H1 (cell line): ENCODE results near the gene ANKFN1. TPM values are rescaled to one million over a fixed set of nuclear protein-coding genes. Genes with fewer than 3 reads are reported as not detected.

ENCODE experiments used
- CTCF ChIA-PET: fragments of 300-600 bp; sonication (Branson Sonifier 250); formaldehyde crosslinking; loops from one replicate; lab custom pipeline; 2021; ENCODE audit not compliant: partially characterized antibody; lab: Charles Lee
- POLR2A ChIA-PET: fragments of 300-600 bp; sonication (Branson Sonifier 250); formaldehyde crosslinking; loops from one replicate; lab custom pipeline; 2021; ENCODE audit warnings: inconsistent platforms; ENCODE audit not compliant: partially characterized antibody; lab: Charles Lee
- DNase-seq, 2 experiments: peaks; one replicate each; pipeline versions ENCODE4 v3.0.0 to v3.0.0-alpha.2; 2010 to 2022; ENCODE audit warnings: low spot score in 2 of 2, low read depth in 1 of 2, mixed read lengths in 1 of 2
- FAIRE-seq: peaks from 2 replicates; lab custom pipeline; 2011; peaks lifted over from hg19 to GRCh38; lab: Jason Lieb, UNC
- H2AFZ ChIP-seq: 2 replicates; pipeline ENCODE4 v1.8.1; 2012; ENCODE audit warnings: low read length, inconsistent platforms
- H2AK5ac ChIP-seq: 2 replicates; pipeline ENCODE4 v1.6.1; 2013; ENCODE audit warnings: low read depth, low read length
- H2BK120ac ChIP-seq: replicated peaks from 2 replicates; pipeline ENCODE3; 2013; ENCODE audit warnings: low read depth, low read length, inconsistent platforms
- H2BK12ac ChIP-seq: 2 replicates; pipeline ENCODE4 v1.6.1; 2013; ENCODE audit warnings: low read depth, low read length
- H2BK15ac ChIP-seq: 2 replicates; pipeline ENCODE4 v1.6.1; 2013; ENCODE audit warnings: low read length
- H2BK20ac ChIP-seq: 2 replicates; pipeline ENCODE4 v1.6.1; 2013; ENCODE audit warnings: low read length
- H2BK5ac ChIP-seq: 2 replicates; pipeline ENCODE4 v1.6.1; 2013; ENCODE audit warnings: low read depth, low read length
- H3K14ac ChIP-seq: 2 replicates; pipeline ENCODE4 v1.6.1; 2013; ENCODE audit warnings: inconsistent platforms; ENCODE audit not compliant: insufficient read length
- H3K18ac ChIP-seq: 2 replicates; pipeline ENCODE4 v1.6.1; 2013; ENCODE audit warnings: low read length; ENCODE audit errors: extremely low read depth
- H3K23ac ChIP-seq: 2 replicates; pipeline ENCODE4 v1.6.1; 2013; ENCODE audit warnings: inconsistent platforms; ENCODE audit not compliant: insufficient read length
- H3K23me2 ChIP-seq: 2 replicates; pipeline ENCODE4 v1.6.1; 2013; ENCODE audit warnings: low read depth, low read length
- H3K27ac ChIP-seq: 2 replicates; pipeline ENCODE4 v1.6.1; 2011; ENCODE audit warnings: low read depth, low read length, inconsistent platforms
- H3K27me3 ChIP-seq, 4 experiments: replicated peaks in 1 of 4; 1 replicate in 1 of 4; 2 replicates in 3 of 4; pipeline versions ENCODE4 v1.6.1 to v1.8.1; 2011 to 2013; ENCODE audit warnings: low read length in 3 of 4, mild to moderate bottlenecking in 3 of 4, inconsistent platforms in 2 of 4, mixed read lengths in 2 of 4, moderate library complexity in 1 of 4; ENCODE audit not compliant: control insufficient read depth in 3 of 4, insufficient read depth in 3 of 4; ENCODE audit errors: extremely low read depth in 1 of 4
- H3K36me3 ChIP-seq, 4 experiments: 2 replicates each; pipeline versions ENCODE4 v1.6.1 to v1.8.1; 2011 to 2013; ENCODE audit warnings: mild to moderate bottlenecking in 4 of 4, low read length in 3 of 4, moderate library complexity in 2 of 4, control low read depth in 1 of 4, inconsistent platforms in 1 of 4; ENCODE audit not compliant: insufficient read depth in 4 of 4, control insufficient read depth in 2 of 4
- H3K4ac ChIP-seq: replicated peaks from 2 replicates; pipeline ENCODE3; 2013; ENCODE audit warnings: low read length, low read depth, mixed read lengths, inconsistent platforms; ENCODE audit not compliant: insufficient read length
- H3K4me1 ChIP-seq, 4 experiments: replicated peaks in 1 of 4; 1 replicate in 1 of 4; 2 replicates in 3 of 4; pipeline versions ENCODE4 v1.6.1 to v1.8.1; 2011 to 2013; ENCODE audit warnings: low read length in 3 of 4, inconsistent platforms in 2 of 4, mixed read lengths in 1 of 4; ENCODE audit not compliant: insufficient read depth in 4 of 4, control insufficient read depth in 3 of 4
- H3K4me2 ChIP-seq, 2 experiments: 2 replicates each; pipeline versions ENCODE4 v1.6.1 to v1.8.1; 2011 to 2013; ENCODE audit warnings: low read depth in 2 of 2, low read length in 2 of 2, control low read depth in 1 of 2, inconsistent platforms in 1 of 2, mild to moderate bottlenecking in 1 of 2; ENCODE audit not compliant: insufficient read depth in 1 of 2
- H3K4me3 ChIP-seq, 4 experiments: fragments of 200-600, 300-600 bp in 1 of 4; sonication (generic), shearing (Covaris generic), sonication (Bioruptor Twin) in 1 of 4; 2 replicates each; pipeline versions ENCODE4 v1.5.1 to v1.8.1; 2011 to 2016; ENCODE audit warnings: low read length in 4 of 4, low read depth in 3 of 4, control low read depth in 2 of 4, inconsistent platforms in 2 of 4, mild to moderate bottlenecking in 2 of 4, mixed read lengths in 1 of 4, moderate library complexity in 1 of 4; ENCODE audit not compliant: insufficient read depth in 2 of 4; ENCODE audit errors: extremely low read depth in 1 of 4
- H3K56ac ChIP-seq: replicated peaks from 2 replicates; pipeline ENCODE3; 2013; ENCODE audit warnings: low read depth, mild to moderate bottlenecking, mixed read lengths, low read length, inconsistent platforms; ENCODE audit not compliant: insufficient read length
- H3K79me1 ChIP-seq: 2 replicates; pipeline ENCODE4 v1.6.1; 2013; ENCODE audit warnings: low read depth, low read length, control low read depth
- H3K79me2 ChIP-seq, 2 experiments: 2 replicates each; pipeline versions ENCODE4 v1.6.1 to v1.8.1; 2012 to 2013; ENCODE audit warnings: low read length in 2 of 2, mild to moderate bottlenecking in 2 of 2, inconsistent platforms in 1 of 2; ENCODE audit not compliant: insufficient read depth in 2 of 2, control insufficient read depth in 1 of 2
- H3K9ac ChIP-seq, 4 experiments: replicated peaks in 1 of 4; 1 replicate in 1 of 4; 2 replicates in 3 of 4; pipeline versions ENCODE4 v1.6.1 to v1.8.1; 2011 to 2013; ENCODE audit warnings: low read depth in 3 of 4, low read length in 3 of 4, control low read depth in 2 of 4, mild to moderate bottlenecking in 2 of 4, moderate library complexity in 2 of 4, inconsistent platforms in 1 of 4; ENCODE audit errors: extremely low read depth in 1 of 4
- H3K9me3 ChIP-seq, 2 experiments: 2 replicates each; pipeline versions ENCODE4 v1.6.1 to v1.8.1; 2012 to 2013; ENCODE audit warnings: mild to moderate bottlenecking in 2 of 2, moderate library complexity in 2 of 2, control low read depth in 1 of 2, inconsistent platforms in 1 of 2, low read depth in 1 of 2, low read length in 1 of 2, mixed read lengths in 1 of 2; ENCODE audit not compliant: insufficient read depth in 2 of 2
- H4K20me1 ChIP-seq, 2 experiments: replicated peaks in 1 of 2; 2 replicates each; pipeline versions ENCODE3 to v1.8.1; 2011 to 2013; ENCODE audit warnings: inconsistent platforms in 2 of 2, low read length in 2 of 2, mild to moderate bottlenecking in 1 of 2; ENCODE audit not compliant: insufficient read depth in 2 of 2, control insufficient read depth in 1 of 2
- H4K5ac ChIP-seq: 2 replicates; pipeline ENCODE4 v1.6.1; 2013; ENCODE audit warnings: low read length, low read depth, mixed read lengths, inconsistent platforms; ENCODE audit not compliant: insufficient read length
- H4K8ac ChIP-seq: 2 replicates; pipeline ENCODE4 v1.8.0; 2013; ENCODE audit warnings: mild to moderate bottlenecking, moderate library complexity, low read length, inconsistent platforms; ENCODE audit not compliant: insufficient read depth; ENCODE audit errors: extremely low read depth
- H4K91ac ChIP-seq: replicated peaks from 2 replicates; pipeline ENCODE3; 2013; ENCODE audit warnings: low read length, mixed read lengths, inconsistent platforms; ENCODE audit not compliant: insufficient read length
- BCL11A ChIP-seq, 2 experiments: IDR thresholded peaks; one replicate each; pipeline ENCODE4 v1.6.1; 2011; ENCODE audit warnings: low read depth in 2 of 2, low read length in 2 of 2, mild to moderate bottlenecking in 2 of 2
- CHD1 ChIP-seq: IDR thresholded peaks from 2 replicates; pipeline ENCODE4 v1.6.1; 2012; ENCODE audit warnings: low read depth, low read length, improper control_type of control experiment
- HDAC2 ChIP-seq, 2 experiments: fragments of 300-600 bp in 1 of 2; sonication (generic) in 1 of 2; IDR thresholded peaks; 2 replicates each; pipeline ENCODE4 v1.6.1; 2011 to 2012; ENCODE audit warnings: low read depth in 2 of 2, low read length in 2 of 2, mild to moderate bottlenecking in 2 of 2, moderate library complexity in 2 of 2, borderline replicate concordance in 1 of 2, inconsistent platforms in 1 of 2
- KDM4A ChIP-seq: IDR thresholded peaks from one replicate; pipeline ENCODE4 v1.7.1; 2012; ENCODE audit warnings: low read depth, mild to moderate bottlenecking, moderate library complexity, low read length, inconsistent platforms; ENCODE audit not compliant: severe bottlenecking
- KDM5A ChIP-seq: fragments of 200-600 bp; IDR thresholded peaks from 2 replicates; pipeline ENCODE4 v1.7.1; 2012; ENCODE audit warnings: mild to moderate bottlenecking, low read length, inconsistent platforms, mixed read lengths
- RBBP5 ChIP-seq: IDR thresholded peaks from 2 replicates; pipeline ENCODE4 v1.7.1; 2012; ENCODE audit warnings: low read depth, mild to moderate bottlenecking, inconsistent platforms, low read length, moderate library complexity, borderline replicate concordance
- RXRA ChIP-seq: IDR thresholded peaks from 2 replicates; pipeline ENCODE4 v1.6.1; 2011; ENCODE audit warnings: low read depth, mild to moderate bottlenecking, low read length, moderate library complexity; ENCODE audit not compliant: insufficient read depth
- WGBS, 2 experiments: shearing (Covaris generic) in 1 of 2; methylation state at CpG; one replicate each; pipeline versions ENCODE4 v1.1.6 to v1.1.7; 2013 to 2015; ENCODE audit warnings: low lambda C conversion rate in 2 of 2, mixed read lengths in 2 of 2, inconsistent platforms in 1 of 2, low coverage in 1 of 2, missing lambda C conversion rate in 1 of 2; ENCODE audit not compliant: insufficient replicate concordance in 2 of 2, insufficient coverage in 1 of 2, insufficient read length in 1 of 2; ENCODE audit errors: extremely low coverage in 1 of 2, missing lambda C conversion rate in 1 of 2; 5-methylcytosine and 5-hydroxymethylcytosine counted together
- polyA plus RNA-seq, 7 experiments: library from polyadenylated mRNA; depleted of rRNA in 3 of 7; stranded (reverse) in 5 of 7; unstranded in 2 of 7; fragments of >200 nt in 5 of 7; fragments of 200-250 nt in 2 of 7; gene quantifications; 1 replicate in 5 of 7; 2 replicates in 1 of 7; 4 replicates in 1 of 7; pipeline versions ENCODE4 v1.2.1 to v1.2.3, GENCODE V29; 2011 to 2013; ENCODE audit warnings: missing spikeins in 2 of 7, mixed read lengths in 2 of 7
- total RNA-seq: library from RNA; stranded (reverse); fragmentation: NEBNext Ultra II Directional; extraction: Animal tissue kit (Norgen Biotek cat#: 25700); gene quantifications from 2 replicates; pipeline ENCODE4 v1.2.1, GENCODE V29; 2021
- TF ChIP-seq, protein P1 (sequence below): IDR thresholded peaks from 2 replicates; pipeline ENCODE4 v1.6.1; 2011; ENCODE audit warnings: low read length, improper control_type of control experiment
- TF ChIP-seq, protein P2 (sequence below), 3 experiments: IDR thresholded peaks; 1 replicate in 2 of 3; 2 replicates in 1 of 3; pipeline versions ENCODE4 v1.5.1 to v1.6.1; 2011; ENCODE audit warnings: low read length in 3 of 3, mild to moderate bottlenecking in 3 of 3, inconsistent platforms in 2 of 3, low read depth in 1 of 3, moderate library complexity in 1 of 3; ENCODE audit not compliant: insufficient read depth in 1 of 3; ENCODE audit errors: control extremely low read depth in 1 of 3

Gene ANKFN1
- total and polyA plus RNA-seq, 2 of the 8 experiments (the other 6 are each of a cell fraction or from before 2014, with no cell fraction given) = not detected

DNA sequence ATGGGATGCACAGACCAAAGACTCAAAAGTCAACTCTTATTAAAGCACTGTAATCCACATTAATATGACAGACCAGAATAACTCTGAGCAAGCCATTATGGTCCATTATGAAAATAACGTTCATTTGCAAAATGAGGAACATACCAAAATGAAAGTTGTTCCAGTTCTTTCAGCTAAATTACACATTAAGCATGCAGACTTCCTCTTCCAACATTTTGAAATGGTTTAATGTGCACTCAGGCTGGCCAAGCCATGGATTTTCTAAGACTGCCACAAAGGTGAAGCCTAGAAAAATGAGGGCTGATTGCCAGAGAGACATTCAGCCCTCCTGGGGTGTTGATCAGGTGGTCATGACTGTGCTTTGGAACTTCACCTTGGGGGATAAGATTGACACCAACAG lies 383.5 kb downstream of the ANKFN1 start:
- Histone ChIP-seq H2AK5ac (no peak overlapping the region), H3K27ac (no peak overlapping the region), H3K27me3 (no peaks in the 10 kb centered on the region; a peak in 1 of 7 replicates), H2BK20ac (no peak overlapping the region), H4K20me1 (no peaks in the 10 kb centered on the region), H2BK15ac (no peak overlapping the region), H3K18ac (no peak overlapping the region), H3K9me3 (no peaks in the 10 kb centered on the region), H3K9ac (no peak overlapping the region), H4K8ac (no peak overlapping the region), H2BK120ac (no peak overlapping the region), H3K56ac (no peak overlapping the region), H4K5ac (no peak overlapping the region), H3K23ac (no peak overlapping the region), H3K4me3 (no peak overlapping the region), H3K23me2 (no peaks in the 10 kb centered on the region), H2BK12ac (no peak overlapping the region), H2BK5ac (no peak overlapping the region), H3K4me1 (no peaks in the 10 kb centered on the region), H2AFZ (no peak overlapping the region), H4K91ac (no peak overlapping the region), H3K4ac (no peak overlapping the region), H3K79me2 (no peaks in the 10 kb centered on the region), H3K14ac (no peak overlapping the region), H3K79me1 (no peaks in the 10 kb centered on the region; the same call in 1 of the 2 replicates), H3K36me3 (no peaks in the 10 kb centered on the region), H3K4me2 (no peak overlapping the region)
- 83% methylated on average over 1 of the region's 1 CpG; no CpG with 5 or more reads in 1 of the 2 experiments for WGBS, 2 experiments
- DNase-seq = no peak
- TF ChIP-seq RBBP5 (no peak), KDM4A (no peak), RXRA (no peak), BCL11A (IDR thresholded peaks at IDR 0.05; ENCODE audit: low read depth in 2 of 2, low read length in 2 of 2) (no peak), HDAC2 (IDR thresholded peaks at IDR 0.05; ENCODE audit: borderline replicate concordance in 1 of 2, low read depth in 2 of 2, low read length in 2 of 2) (no peak), CHD1 (no peak), KDM5A (no peak)
- TF ChIP-seq, protein P1, sequence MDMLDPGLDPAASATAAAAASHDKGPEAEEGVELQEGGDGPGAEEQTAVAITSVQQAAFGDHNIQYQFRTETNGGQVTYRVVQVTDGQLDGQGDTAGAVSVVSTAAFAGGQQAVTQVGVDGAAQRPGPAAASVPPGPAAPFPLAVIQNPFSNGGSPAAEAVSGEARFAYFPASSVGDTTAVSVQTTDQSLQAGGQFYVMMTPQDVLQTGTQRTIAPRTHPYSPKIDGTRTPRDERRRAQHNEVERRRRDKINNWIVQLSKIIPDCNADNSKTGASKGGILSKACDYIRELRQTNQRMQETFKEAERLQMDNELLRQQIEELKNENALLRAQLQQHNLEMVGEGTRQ = no peak
- TF ChIP-seq, protein P2, sequence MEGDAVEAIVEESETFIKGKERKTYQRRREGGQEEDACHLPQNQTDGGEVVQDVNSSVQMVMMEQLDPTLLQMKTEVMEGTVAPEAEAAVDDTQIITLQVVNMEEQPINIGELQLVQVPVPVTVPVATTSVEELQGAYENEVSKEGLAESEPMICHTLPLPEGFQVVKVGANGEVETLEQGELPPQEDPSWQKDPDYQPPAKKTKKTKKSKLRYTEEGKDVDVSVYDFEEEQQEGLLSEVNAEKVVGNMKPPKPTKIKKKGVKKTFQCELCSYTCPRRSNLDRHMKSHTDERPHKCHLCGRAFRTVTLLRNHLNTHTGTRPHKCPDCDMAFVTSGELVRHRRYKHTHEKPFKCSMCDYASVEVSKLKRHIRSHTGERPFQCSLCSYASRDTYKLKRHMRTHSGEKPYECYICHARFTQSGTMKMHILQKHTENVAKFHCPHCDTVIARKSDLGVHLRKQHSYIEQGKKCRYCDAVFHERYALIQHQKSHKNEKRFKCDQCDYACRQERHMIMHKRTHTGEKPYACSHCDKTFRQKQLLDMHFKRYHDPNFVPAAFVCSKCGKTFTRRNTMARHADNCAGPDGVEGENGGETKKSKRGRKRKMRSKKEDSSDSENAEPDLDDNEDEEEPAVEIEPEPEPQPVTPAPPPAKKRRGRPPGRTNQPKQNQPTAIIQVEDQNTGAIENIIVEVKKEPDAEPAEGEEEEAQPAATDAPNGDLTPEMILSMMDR (IDR thresholded peaks at IDR 0.05; ENCODE audit: control extremely low read depth in 1 of 3, insufficient read depth in 1 of 3, low read depth in 1 of 3, low read length in 3 of 3) = no peak
- CTCF ChIA-PET = interaction anchor here (0.5 to 2.4 kb wide), 5 partner anchors 10 to 728 kb away, joined by 3 to 7 read pairs (median 3); no protein-coding TSS in a partner anchor
- no peak for FAIRE-seq
- POLR2A ChIA-PET = no interaction called here
